NCI-H1092 treated with DMSO at 0.1 percent for 48 hours (cell line): ENCODE results near the gene CCS.
"Not testable (repeated sequence)": the region's sequence is repeated elsewhere in the genome, so short reads cannot be mapped to it uniquely, and the experiment has no call there.

Experiments used
- DNase-seq: peaks from one replicate; lab custom pipeline; 2025; lab: John Stamatoyannopoulos, UW

The CCS gene

DNA sequence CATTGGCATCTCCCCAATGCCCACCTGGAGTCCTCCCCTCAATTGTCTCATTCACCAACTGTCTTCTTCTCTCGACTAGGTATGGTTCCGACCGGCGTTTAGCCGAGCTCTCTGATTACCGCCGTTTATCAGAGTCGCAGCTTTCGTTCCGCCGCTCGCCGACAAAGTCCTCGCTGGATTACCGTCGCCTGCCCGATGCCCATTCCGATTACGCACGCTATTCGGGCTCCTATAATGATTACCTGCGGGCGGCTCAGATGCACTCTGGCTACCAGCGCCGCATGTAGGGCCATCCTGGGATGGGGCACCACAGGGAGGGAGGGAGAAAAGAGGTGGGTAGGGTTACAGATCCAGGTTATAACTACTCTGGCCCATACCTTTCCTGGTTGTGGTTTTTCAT is 33.4 kb downstream of the CCS start:
- no peak for DNase-seq

DNA sequence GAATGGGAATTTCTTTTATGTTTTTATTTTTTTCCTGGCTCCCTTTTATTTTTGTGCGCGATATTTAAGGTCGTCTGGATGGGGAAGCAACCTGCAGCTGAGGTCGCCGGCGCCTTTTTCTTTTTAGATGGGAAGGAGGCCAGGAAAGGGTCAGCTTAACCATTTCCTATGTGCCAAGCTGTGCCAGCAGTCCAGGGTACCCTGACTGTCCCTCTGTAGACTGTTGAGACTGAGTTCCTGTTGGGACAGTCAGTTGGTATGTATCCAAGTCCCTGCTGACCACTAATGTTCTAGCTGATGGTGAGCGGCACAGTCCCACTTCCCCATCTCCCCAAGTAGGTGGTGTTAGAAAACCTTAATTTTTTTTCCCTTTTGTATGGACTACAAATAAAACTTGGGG is 33.9 kb downstream of the CCS start:
- DNase-seq = no peak

DNA sequence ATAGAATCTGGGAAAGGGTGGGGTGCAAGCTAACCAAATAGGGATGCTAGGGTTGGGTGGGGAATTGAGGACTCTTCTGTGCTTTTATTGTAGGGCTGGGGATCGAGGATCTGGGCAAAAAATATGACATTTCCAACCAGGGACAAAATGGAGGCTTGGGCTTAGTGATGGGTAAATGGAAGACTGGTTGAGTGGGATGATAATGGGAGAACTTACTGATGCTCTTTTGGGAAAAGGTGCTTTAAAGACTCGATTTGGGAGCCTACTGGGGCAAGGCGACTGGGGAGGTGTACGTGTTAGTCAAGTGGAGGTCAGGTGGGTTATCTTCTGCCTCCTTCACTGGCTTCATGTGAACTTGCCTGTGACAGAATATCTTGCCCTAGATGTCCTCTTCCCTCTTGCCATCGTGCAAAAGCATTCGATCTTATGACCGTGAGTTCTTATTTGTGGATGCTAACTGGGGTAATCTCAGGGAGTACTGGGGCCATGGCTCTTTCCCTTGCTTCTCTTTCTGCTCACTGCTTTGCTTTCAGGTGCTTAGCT is 35.1 kb downstream of the CCS start:
- DNase-seq = no peak

DNA sequence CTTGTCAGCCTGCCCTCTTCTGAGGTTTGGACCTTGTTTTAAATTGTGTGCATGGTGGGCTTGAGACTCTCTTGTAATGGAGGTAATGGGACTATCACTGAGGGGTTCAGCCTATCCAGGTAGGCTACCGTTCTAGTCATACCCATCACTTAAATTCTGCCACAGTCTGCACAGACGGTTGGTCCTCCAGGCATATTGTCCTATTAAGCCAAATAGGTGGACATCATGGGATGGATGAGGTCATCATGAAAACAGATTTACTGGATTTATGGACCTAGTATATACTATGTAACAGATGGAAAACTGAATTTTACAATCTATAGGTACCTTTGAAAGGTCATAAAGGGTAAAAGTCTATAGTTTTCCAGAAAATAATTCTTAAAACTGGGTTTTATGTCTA is 36.4 kb downstream of the CCS start:
- no peak for DNase-seq

DNA sequence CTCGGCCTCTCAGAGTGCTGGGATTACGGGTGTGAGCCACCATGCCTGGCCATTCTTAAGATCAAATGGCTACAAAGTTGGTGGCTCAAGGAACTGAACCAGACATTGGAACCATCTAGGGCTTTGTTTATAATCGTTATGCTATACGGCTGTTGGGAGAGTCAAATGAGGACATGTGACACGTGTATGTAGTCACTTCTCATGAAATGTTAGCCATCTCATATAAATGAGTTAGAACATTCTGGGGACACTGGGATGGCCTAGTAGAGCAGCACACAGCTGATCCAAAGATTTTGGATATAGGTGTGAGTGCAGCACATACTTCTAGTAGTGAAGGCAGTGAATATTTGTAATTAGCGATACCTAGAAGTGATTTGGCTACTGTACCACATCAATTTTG is 38.9 kb downstream of the CCS start:
- DNase-seq = no peak

DNA sequence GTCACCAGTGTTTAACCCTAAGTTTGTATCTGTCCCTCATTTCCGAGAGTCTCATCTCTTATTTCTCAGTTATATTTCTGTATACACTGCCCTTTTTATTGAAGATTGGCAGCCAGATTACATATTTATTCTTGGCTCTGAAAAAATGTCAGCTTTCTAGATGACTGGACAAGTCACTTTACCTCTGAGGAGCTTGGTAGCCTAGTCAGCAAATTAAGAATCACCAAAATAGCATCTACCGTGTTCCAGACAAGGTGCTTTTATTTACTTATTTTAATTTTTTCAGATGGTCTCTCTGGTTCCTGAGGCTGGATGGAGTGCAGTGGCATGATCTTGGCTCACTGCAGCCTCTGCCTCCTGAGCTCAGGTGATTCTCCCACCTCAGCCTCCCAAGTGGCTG is 40.0 kb downstream of the CCS start:
- DNase-seq = no peak

DNA sequence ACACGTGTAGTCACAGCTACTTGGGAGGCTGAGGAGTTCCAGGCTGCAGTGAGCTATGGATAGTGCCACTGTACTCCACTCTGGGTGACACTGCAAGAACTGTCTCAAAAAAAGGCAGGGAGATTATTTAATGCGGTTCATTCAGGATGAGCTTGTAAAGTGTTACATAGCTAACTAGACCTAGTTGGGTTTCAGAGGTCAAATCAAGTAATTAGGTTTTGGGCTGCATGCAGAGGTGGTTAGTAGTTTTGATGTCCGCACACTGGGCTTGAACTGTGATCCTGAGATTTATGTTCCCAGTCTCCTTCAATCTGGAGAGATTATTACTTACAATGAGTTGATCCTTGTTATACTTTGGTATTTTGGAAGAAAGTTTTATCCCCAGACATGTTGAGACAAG is 43.4 kb downstream of the CCS start:
- no peak for DNase-seq

DNA sequence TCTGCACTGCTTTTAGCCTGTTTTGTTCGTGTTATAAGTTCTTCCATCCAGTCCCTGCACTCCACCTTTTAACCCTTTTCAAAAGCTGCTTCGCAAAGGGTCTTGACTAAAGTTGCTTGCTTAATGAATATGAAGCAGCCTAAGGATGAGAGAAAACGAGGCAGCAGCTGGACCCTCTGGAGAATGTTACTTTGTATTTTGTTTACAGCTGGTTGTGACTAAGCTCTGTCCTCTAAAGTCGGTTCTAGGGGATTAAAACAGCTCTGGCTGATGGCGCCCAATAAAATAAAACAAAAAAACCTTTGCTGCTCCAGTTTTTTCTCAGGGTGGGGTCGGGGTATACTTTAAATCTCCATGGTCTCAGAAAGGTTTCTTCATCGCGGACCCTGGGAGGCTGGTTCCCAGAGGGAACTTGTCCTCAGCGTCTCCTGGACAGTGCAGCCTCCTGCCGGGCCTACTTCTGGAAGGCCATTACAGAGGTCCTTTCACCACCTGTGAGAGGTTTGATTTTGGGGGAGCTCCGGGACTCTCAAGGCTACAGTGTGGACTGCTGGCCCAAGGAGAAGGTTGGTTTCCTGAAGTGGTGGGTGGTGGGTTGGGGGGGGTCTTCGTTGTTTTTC is 44.7 kb downstream of the CCS start:
- no peak for DNase-seq

DNA sequence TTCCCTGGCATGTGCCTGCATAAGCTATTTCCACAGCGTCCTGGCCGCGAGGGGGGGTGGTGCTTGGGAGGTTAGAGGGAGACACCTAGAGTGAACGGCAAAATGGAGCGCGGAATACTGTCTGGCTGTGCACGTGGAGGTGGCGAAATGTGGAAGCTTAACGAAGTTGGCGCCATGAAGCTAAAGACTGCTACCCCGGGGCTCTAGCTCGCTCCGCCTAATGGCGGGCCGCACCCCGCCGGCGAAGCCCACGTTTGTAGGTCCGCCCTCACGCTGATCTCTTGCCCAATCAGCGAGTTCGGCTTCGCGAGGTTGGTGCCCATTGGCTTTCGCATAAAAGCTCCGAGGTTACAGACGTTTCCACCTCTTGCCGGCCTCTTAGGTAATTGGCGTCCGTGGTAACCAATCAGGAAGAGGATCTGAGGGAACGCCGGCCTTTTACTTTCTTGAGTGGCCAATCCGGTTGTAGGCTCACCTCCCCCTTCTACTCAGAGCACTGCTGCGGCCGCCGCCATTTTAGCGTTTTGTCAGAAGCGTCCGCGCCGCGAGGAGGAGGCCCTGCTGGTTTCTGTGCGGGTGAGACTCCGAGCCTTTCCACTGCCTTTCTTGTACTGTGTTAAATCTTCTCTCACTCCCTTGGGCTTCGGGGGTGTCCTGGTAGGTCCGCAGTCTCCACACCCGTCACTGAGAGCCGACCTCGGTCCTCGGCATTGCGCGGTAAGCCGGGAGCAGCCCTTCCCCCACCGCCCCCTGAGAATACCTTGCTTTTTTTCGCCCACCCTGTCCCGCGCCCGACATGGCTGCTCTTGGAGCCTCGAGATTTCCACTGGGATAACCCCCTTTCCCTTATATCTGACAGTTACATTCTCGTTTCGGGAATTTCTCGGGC is 45.4 kb downstream of the CCS start, which contains the start of gene RBM4:
Gene RBM4, plus strand, starts transcription at position 527 of the 889 bp plus-strand sequence. CDS start 1,009 bp downstream, outside the sequence.
- DNase-seq = peak; percentile 100

DNA sequence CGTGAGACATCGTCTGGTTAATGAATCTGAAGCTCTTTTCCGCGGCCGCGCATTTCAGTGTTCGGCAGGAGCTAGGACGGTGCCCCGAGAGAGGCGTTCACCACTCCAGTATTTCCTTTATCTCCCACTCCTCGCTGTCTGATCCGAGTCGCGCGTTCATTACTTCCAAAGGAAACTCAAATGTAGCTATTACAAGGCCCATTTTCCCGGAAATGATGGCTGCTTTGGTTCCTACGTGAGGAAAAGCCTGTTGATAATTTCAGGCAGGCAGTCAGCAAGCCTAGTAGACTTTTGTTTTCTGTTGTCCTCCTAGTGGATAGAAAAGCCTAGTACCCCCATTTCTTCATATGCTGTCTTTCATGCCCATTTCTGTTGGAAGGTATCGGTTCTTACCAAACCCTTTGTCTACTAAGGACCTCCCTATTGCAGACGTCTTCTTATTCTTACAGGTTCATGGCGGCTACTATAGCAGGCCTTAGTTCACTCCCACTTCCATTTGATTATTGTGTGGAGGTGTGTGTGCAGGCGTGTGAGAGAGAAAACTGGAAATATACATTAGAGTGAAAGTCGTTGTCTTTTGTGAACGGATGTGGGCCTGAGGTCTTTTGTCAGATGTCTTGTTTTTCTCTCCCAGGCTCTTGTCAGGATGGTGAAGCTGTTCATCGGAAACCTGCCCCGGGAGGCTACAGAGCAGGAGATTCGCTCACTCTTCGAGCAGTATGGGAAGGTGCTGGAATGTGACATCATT is 46.3 kb downstream of the CCS start:
- peak; percentile 53 for DNase-seq

DNA sequence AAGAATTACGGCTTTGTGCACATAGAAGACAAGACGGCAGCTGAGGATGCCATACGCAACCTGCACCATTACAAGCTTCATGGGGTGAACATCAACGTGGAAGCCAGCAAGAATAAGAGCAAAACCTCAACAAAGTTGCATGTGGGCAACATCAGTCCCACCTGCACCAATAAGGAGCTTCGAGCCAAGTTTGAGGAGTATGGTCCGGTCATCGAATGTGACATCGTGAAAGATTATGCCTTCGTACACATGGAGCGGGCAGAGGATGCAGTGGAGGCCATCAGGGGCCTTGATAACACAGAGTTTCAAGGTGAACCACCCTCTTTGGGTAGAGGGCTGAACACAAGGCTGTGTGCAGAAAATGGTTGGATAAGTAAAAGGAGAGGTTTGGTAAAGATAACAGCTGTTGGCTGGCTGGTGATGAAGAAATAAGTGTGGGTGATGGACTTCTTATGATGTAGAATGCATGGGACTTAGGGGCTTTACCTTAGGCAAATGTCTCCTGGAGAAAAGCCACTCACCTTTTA is 46.9 kb downstream of the CCS start:
- not testable (repeated sequence) for DNase-seq

DNA sequence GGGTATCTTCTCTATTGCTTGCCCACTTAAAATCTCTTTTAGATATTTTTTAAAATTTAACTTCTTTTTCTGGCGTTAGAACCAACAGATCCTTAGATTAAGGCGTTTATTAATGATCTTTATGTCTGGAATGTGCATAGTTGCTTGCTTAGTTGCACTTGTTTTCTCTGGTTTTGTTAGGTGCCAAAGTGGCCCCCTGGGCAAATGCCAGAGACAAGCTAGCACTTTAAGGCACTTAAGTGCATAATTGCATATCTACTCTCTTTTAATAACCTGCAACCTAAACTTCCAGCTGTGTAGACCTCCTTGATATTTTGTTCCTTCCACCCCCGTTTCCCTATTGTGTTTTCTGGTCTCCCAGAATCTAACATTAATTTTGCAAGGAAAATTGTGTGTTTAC is 48.8 kb downstream of the CCS start:
- no peak for DNase-seq

DNA sequence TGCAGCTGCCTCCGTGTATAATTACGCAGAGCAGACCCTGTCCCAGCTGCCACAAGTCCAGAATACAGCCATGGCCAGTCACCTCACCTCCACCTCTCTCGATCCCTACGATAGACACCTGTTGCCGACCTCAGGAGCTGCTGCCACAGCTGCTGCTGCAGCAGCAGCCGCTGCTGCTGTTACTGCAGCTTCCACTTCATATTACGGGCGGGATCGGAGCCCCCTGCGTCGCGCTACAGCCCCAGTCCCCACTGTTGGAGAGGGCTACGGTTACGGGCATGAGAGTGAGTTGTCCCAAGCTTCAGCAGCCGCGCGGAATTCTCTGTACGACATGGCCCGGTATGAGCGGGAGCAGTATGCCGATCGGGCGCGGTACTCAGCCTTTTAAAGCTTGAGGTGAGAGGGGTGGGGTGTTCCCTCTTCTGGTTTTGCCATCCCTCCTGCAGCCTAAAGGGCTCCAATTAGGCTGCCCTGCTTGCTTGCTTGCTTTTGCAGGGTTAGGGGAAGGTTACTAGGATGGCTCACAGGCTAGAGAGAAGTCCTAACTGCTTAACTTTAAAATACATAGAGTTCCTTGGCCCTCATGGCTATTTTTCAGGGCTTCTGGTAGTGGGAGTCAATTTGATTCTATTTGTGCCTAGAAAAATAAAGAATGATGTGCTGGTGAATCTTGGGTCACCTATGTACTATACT is 50.9 kb downstream of the CCS start:
- DNase-seq = no peak

DNA sequence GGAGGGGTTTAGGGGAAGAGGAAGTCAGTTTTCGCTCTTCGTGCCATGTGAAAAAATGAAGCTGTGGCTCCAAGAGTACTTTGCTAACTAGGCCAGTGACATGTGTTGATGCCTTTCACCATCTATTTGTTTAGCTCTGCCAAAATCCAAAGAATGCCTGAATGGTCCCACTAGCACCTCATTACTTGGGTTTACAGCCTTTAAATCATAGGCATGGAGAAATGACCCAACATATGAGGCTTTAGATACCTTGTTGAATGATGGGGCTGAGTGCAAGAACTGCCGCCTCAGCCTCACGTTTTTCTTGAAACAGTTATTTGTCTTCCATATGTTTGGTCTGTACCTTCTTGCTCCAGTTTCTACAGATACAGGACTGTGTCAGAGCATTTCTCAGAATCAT is 53.8 kb downstream of the CCS start:
- no peak for DNase-seq

DNA sequence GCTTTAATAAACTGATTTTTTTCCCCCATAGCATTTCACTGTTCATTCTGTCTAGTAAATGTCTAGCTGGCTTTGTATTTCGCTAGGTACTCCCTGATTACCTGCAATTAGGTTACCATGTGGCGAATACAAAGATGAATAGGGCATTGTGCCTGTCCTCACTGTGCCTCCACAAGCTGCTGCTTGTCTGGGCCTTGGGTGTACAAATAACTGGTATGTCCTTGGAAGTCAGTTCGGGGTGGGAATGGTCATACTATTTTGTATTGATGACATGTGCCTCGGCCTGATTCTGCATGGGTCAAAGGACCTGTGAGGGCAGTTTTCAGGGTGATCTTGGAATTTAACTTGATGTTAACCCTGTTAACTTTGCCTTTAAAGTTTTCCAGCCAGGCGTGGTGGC is 56.9 kb downstream of the CCS start:
- DNase-seq = no peak

DNA sequence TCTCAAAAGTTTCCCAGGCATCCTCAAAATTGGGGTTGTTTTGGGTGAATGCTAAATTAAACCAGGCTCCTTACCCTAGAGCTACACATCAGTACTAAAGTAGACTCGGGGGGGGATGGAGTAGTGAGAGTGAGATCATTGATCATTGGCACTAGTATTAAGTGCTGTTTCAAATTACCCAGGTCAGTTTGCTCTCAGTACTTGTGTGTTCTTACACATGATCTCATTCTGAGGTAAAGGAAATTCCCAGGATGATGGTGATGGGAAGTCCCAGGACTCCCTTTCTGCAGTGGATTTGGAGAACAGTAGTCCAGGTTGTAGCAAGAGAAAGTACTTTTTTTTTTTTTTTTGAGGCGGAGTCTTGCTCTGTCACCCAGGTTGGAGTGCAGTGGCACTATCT is 58.0 kb downstream of the CCS start:
- no peak for DNase-seq

DNA sequence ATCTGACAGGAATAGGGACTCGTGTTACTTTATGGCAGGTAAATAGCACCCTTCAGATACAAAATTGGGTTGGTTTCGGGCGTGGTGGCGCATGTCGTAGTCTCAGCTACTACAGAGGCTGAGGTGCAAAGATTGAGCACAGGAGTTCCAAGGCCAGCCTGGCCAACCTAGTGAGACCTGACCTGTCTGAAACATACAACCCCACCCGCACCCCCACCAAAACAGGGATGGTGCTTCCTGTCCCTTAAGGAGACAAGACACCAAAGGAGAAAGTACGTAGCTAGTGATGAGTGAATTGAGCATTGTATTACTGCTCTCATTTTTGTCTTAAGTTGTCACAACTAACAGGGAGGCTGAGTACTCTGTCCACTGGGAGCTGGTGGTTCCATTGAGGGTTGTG is 59.7 kb downstream of the CCS start:
- DNase-seq = no peak

DNA sequence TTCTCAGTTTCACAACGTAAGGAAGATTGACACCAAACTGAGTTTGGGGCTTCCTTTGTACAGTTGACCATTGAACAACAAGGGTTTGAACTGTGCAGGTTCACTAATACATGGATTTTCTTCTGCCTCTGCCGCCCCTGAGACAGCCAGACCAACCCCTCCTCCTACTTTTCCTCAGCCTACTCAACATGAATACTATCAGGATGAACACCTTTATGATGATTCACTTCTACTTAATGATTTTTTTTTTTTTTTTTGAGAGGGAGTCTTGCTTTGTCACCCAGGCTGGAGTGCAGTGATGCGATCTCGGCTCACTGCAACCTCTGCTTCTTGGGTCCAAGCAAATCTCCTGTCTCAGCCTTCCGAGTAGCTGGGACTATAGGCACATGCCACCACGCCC is 60.1 kb downstream of the CCS start:
- DNase-seq = no peak
